Fibroblast of lung (primary cell): Measurements from ENCODE around the gene CD302. TPM values are rescaled to one million over a fixed set of nuclear protein-coding genes. Genes with fewer than 3 reads are reported as not detected.
"Not testable (repeated sequence)": the region's sequence is repeated elsewhere in the genome, so short reads cannot be mapped to it uniquely, and the experiment has no call there.

Source experiments
- DNase-seq, 2 donors: peaks; one replicate each; pipeline versions ENCODE4 v3.0.0 to v3.0.0-alpha.2; 2010; ENCODE audit warnings: low read depth in 2 of 2
- H2AFZ ChIP-seq: 2 replicates; pipeline ENCODE4 v1.5.1; 2012; ENCODE audit warnings: low read length, control low read depth, inconsistent platforms
- H3K27ac ChIP-seq: 2 replicates; pipeline ENCODE4 v1.5.1; 2011; ENCODE audit warnings: low read length, control low read depth; ENCODE audit not compliant: insufficient read depth
- H3K27me3 ChIP-seq: 2 replicates; pipeline ENCODE4 v1.5.1; 2011; ENCODE audit warnings: mild to moderate bottlenecking, low read length; ENCODE audit not compliant: control insufficient read depth, insufficient read depth
- H3K36me3 ChIP-seq: 2 replicates; pipeline ENCODE4 v1.5.1; 2011; ENCODE audit warnings: low read length; ENCODE audit not compliant: control insufficient read depth, insufficient read depth
- H3K4me1 ChIP-seq: 2 replicates; pipeline ENCODE4 v1.5.1; 2011; ENCODE audit warnings: low read length; ENCODE audit not compliant: control insufficient read depth, insufficient read depth; ENCODE audit errors: extremely low read depth
- H3K4me2 ChIP-seq: 2 replicates; pipeline ENCODE4 v1.5.1; 2011; ENCODE audit warnings: low read length, control low read depth; ENCODE audit not compliant: insufficient read depth; ENCODE audit errors: extremely low read depth
- H3K4me3 ChIP-seq, 4 experiments: fragments of 200-600 bp in 1 of 4; sonication (generic) in 1 of 4; replicated peaks in 1 of 4; 2 replicates each; pipeline ENCODE4 v1.5.1; 2011 to 2016; ENCODE audit warnings: low read length in 4 of 4, low read depth in 3 of 4, mild to moderate bottlenecking in 3 of 4, control low read depth in 2 of 4, inconsistent platforms in 1 of 4, mixed read lengths in 1 of 4; ENCODE audit not compliant: insufficient read depth in 1 of 4; ENCODE audit errors: control extremely low read depth in 1 of 4
- H3K79me2 ChIP-seq: 2 replicates; pipeline ENCODE4 v1.5.1; 2012; ENCODE audit warnings: mild to moderate bottlenecking, low read length, inconsistent platforms; ENCODE audit not compliant: control insufficient read depth, insufficient read depth
- H3K9ac ChIP-seq: 2 replicates; pipeline ENCODE4 v1.5.1; 2011; ENCODE audit warnings: mild to moderate bottlenecking, low read length, control low read depth; ENCODE audit not compliant: insufficient read depth
- H3K9me3 ChIP-seq: 2 replicates; pipeline ENCODE4 v1.5.1; 2012; ENCODE audit warnings: low read depth, low read length; ENCODE audit not compliant: control insufficient read depth, insufficient read depth
- H4K20me1 ChIP-seq: 2 replicates; pipeline ENCODE4 v1.5.1; 2011; ENCODE audit warnings: low read length; ENCODE audit not compliant: control insufficient read depth, insufficient read depth; ENCODE audit errors: extremely low read depth
- EZH2 ChIP-seq: IDR thresholded peaks from 2 replicates; pipeline ENCODE4 v1.5.1; 2012; ENCODE audit warnings: low read length, control low read depth, mild to moderate bottlenecking; ENCODE audit errors: missing control alignments
- polyA plus RNA-seq, 2 donors: library from polyadenylated mRNA; depleted of rRNA in 1 of 2; stranded (reverse) in 1 of 2; unstranded in 1 of 2; fragments of >200 nt; gene quantifications; 2 replicates each; pipeline ENCODE4 v1.2.1, GENCODE V29; 2011 to 2012; ENCODE audit warnings: missing spikeins in 1 of 2
- total RNA-seq: library from RNA; depleted of rRNA; stranded (reverse); fragments of >200 nt; gene quantifications from 2 replicates; pipeline ENCODE4 v1.2.1, GENCODE V29; 2014
- TF ChIP-seq, protein P1 (sequence below), 2 donors: IDR thresholded peaks in 1 of 2; conservative IDR thresholded peaks in 1 of 2; 1 replicate in 1 of 2; 2 replicates in 1 of 2; pipeline ENCODE4 v1.5.1; 2011 to 2012; ENCODE audit warnings: low read length in 2 of 2, control low read depth in 1 of 2, inconsistent platforms in 1 of 2, low read depth in 1 of 2, mild to moderate bottlenecking in 1 of 2

Gene CD302
- total and polyA plus RNA-seq, 2 donors (not counting 1 experiment from before 2014, with no cell fraction given) = 9.4 to 19.1 TPM

DNA sequence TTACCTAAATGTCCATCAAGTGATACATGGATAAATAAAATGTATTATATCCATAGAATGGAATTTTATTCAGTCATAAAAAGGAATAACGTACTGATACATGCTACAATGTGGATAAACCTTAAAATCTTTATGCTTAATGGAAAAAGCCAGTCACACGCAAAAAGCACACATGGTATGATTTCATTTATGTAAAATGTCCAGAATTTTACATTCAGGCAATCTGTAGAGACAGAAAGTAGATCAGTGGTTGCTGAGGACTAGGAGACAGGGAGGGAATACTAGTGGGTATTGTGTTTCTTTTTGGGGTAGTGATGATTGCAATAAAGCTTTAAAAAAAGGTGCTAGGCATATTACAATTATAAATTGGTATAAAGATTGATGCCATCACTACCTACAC lies 30.7 kb upstream of the CD302 start:
- Histone ChIP-seq H3K4me2 (no peak overlapping the region), H3K27ac (no peak overlapping the region), H3K4me3 (no peak overlapping the region), H3K9ac (no peak overlapping the region), H3K9me3 (no peaks in the 10 kb centered on the region), H3K4me1 (no peaks in the 10 kb centered on the region), H3K79me2 (no peaks in the 10 kb centered on the region), H2AFZ (no peak overlapping the region), H3K36me3 (no peaks in the 10 kb centered on the region), H3K27me3 (no peaks in the 10 kb centered on the region), H4K20me1 (no peaks in the 10 kb centered on the region)
- TF ChIP-seq, protein P1, sequence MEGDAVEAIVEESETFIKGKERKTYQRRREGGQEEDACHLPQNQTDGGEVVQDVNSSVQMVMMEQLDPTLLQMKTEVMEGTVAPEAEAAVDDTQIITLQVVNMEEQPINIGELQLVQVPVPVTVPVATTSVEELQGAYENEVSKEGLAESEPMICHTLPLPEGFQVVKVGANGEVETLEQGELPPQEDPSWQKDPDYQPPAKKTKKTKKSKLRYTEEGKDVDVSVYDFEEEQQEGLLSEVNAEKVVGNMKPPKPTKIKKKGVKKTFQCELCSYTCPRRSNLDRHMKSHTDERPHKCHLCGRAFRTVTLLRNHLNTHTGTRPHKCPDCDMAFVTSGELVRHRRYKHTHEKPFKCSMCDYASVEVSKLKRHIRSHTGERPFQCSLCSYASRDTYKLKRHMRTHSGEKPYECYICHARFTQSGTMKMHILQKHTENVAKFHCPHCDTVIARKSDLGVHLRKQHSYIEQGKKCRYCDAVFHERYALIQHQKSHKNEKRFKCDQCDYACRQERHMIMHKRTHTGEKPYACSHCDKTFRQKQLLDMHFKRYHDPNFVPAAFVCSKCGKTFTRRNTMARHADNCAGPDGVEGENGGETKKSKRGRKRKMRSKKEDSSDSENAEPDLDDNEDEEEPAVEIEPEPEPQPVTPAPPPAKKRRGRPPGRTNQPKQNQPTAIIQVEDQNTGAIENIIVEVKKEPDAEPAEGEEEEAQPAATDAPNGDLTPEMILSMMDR (conservative IDR thresholded peaks at IDR 0.05 in 1 of 2, IDR thresholded peaks at IDR 0.05 in 1 of 2; ENCODE audit: low read depth in 1 of 2, low read length in 2 of 2) = no peak
- TF ChIP-seq EZH2 = no peak
- no peak for DNase-seq

DNA sequence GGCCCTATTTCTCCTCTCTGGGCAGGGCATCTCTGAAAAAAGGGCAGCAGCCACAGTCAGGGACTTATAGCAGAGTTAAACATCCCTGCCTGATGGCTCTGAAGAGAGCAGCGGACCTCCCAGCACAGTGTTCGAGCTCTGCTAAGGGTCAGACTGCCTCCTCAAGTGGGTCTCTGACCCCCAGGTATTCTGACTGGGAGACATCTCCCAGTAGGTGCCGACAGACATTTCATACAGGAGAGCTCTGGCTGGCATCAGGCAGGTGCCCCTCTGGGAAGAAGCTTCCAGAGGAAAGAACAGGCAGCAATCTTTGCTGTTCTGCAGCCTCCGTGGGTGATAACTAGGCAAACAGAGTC lies 24.4 kb upstream of the CD302 start:
- DNase-seq, H3K4me2 ChIP-seq, H3K9me3 ChIP-seq, H4K20me1 ChIP-seq, H3K4me3 ChIP-seq, H3K9ac ChIP-seq, H3K27me3 ChIP-seq, H3K4me1 ChIP-seq, H3K36me3 ChIP-seq, H3K79me2 ChIP-seq, H3K27ac ChIP-seq: not testable (repeated sequence)
- peak overlapping the region; percentile 23 for H2AFZ ChIP-seq

DNA sequence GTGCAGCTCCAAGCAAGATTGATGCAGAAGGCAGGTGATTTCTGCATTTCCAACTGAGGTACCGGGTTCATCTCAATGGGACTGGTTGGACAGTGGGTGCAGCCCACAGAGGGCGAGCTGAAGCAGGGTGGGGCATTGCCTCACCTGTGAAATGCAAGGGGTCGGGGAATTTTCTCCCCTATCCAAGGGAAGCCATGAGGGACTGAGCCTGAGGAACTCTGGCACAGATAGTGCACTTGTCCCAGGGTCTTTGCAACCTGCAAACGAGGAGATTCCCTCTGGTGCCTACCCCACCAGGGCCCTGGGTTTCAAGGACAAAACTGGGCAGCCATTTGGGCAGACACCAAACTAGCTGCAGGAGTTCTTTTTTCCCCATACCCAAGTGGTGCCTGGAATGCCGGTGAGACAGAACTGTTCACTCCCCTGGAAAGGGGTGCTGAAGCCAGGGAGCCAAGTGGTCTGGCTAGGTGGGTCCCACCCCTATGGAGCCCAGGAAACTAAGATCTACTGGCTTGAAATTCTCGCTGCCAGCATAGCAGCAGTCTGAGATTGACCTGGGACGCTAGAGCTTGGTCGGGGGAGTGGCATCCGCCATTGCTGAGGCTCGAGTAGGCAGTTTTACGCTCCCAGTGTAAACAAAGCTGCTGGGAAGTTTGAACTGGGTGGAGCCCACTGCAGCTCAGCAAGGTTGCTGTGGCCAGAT lies 23.9 kb upstream of the CD302 start:
- H3K27me3 ChIP-seq, H3K4me1 ChIP-seq, H3K4me3 ChIP-seq, H3K36me3 ChIP-seq, H3K9me3 ChIP-seq, H4K20me1 ChIP-seq, H3K27ac ChIP-seq, H3K9ac ChIP-seq, H3K79me2 ChIP-seq, H3K4me2 ChIP-seq: not testable (repeated sequence)
- peak overlapping the region; percentile 23 for H2AFZ ChIP-seq
- peak in 1 of 2 donors; percentile 8 for DNase-seq

DNA sequence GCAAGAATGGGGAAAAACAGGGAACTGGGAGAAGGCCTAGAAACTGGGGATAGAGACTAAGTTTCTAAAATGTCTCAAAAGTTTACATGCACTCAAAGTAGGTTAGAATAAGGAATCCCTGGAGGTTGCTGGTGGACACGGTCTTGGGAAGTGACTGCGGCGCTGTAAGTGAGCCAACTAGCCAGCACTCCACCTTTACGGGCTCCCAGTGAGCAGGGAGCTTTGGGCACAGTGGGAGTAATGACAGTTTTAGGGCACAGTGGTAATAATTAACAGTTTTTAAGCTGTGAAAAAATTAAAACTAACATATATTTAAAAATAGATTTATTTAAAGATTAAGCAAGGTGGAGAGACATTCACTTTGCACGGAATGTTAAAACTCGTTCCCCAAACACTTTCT lies 20.9 kb upstream of the CD302 start:
- Histone ChIP-seq H3K27me3 (no peaks in the 10 kb centered on the region), H3K36me3 (no peaks in the 10 kb centered on the region), H3K4me3 (no peak overlapping the region), H3K79me2 (no peaks in the 10 kb centered on the region), H3K4me2 (no peak overlapping the region), H2AFZ (no peak overlapping the region), H3K9ac (no peak overlapping the region), H3K4me1 (no peaks in the 10 kb centered on the region), H3K27ac (no peak overlapping the region), H4K20me1 (no peaks in the 10 kb centered on the region), H3K9me3 (no peaks in the 10 kb centered on the region)
- DNase-seq = no peak
- no peak for TF ChIP-seq EZH2
- TF ChIP-seq, protein P1 (conservative IDR thresholded peaks at IDR 0.05 in 1 of 2, IDR thresholded peaks at IDR 0.05 in 1 of 2; ENCODE audit: low read depth in 1 of 2, low read length in 2 of 2) = no peak
